ENCODE measurements around the gene GOLPH3L.
"Not testable (repeated sequence)": the region's sequence is repeated elsewhere in the genome, so short reads cannot be mapped to it uniquely, and the experiment has no call there.

GOLPH3L gene

DNA sequence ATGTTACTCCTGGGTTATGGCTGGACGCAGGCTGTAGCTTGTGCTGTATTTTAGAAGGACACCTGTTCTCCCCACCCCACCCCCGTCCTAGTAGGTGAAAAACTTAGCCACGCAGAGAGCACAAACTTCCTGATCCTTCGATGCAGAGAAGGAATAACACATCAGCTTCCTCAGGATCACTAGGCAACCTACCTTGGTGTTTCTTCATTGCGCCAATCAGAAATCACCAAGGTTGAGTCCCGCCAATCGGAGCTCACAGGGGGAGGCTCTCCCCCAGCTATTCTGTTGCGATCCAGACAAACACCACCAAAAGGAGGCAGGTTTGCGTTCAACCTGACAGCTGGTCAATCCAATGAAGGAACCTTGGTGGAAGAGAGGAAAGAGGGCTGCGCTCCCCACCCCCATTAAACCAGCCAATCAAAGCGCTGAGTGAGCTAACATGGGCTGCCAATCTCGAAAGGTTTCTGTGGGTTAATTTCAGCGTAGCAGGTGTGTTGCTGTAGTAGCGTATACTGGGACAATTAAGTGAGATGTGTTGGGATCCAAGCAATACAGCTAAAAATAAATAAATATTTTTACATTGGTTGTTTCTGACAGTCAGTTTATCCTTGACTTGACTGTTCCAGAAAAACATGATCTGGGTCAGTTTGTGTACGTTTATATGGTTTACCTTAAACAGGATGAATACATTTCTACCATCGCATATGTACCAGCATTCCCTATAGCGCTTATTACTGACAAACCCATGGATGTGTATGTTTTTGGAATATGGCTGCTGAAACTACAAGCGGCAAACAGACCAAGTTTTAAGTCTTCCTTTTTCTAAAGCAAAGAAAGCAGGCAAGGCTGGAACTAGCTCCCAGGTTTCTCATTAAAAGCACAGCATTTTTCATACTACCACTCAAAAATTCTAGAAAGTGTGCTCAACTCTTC lies at the start of gene GOLPH3L:
TSS of gene GOLPH3L (minus strand) at position 160 of the 933 bp plus-strand sequence. CDS start 2,316 bp downstream, outside the sequence.
- DNase-seq (ENCODE audit: low read depth in 2 of 2) = peak; percentile 95

DNA sequence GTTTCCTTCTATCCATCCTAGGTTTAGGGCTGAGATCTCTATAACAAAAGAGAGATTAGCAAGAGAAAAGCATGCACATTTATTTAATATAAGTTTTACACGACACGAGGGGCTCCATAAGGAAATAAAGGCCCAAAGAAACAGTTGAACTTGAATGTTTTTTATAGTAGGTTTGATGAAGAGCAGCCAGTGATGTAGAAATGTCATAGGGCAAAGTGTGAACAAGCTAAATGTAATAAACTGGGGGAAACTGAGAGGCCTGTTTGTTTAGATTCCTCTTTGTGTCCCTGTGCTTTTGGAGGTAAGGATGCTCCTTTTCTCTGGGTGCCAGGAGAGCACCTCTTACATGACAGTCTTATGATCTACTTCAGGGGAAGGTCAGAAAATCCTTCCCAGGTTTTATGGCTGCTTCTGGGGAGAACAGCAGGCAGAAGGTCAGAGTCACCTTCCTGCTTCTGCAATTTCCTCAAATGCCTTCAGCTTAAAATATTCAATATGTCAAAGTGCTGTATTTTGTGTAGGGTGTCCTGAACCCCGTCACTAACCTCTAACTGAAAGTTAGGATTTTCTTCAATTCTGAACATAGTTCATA lies 33.3 kb upstream of the GOLPH3L start:
- DNase-seq (ENCODE audit: low read depth in 2 of 2) = no peak

DNA sequence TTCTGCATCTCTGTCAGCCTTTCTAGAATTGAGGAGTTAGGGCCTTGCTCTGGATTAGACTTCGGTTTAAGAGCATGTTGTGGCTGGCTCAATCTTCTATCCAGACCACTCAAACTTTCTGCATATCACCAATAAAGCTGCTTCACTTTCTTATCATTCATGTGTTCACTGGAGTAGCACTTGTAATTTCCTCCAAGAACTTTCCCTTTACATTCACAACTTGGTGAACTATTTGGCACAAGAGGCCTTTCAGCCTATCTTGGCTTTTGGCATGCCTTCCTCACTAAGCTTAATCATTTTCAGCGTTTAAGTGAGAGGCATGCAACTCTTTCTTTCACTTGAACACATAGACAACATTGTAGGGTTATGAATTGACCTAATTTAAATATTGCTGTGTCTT lies 27.4 kb upstream of the GOLPH3L start:
- DNase-seq (ENCODE audit: low read depth in 2 of 2) = no peak

DNA sequence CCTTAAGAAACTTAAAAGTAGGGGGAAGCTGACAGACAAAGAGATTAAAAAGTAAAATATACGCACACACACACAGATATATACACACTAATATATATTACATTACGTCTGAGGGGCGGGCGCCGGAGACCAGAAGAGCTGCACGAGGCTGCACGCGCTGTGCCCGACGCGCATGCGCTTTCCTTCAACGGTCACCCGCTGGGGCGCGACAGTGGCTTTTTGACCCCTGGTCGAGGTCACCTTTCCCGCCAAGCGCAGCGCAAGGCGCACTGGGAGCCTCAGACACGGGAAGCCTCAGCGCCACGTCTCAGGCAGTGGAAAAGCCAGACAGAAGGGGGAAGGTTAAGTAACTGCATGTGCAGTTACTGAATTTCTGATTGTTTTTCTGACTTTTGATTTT lies 23.7 kb upstream of the GOLPH3L start, which contains the start of gene HORMAD1:
TSS of gene HORMAD1 (minus strand) at position 193 of the 400 bp plus-strand sequence. CDS start 1,390 bp downstream, outside the sequence.
- DNase-seq (ENCODE audit: low read depth in 2 of 2) = no peak

DNA sequence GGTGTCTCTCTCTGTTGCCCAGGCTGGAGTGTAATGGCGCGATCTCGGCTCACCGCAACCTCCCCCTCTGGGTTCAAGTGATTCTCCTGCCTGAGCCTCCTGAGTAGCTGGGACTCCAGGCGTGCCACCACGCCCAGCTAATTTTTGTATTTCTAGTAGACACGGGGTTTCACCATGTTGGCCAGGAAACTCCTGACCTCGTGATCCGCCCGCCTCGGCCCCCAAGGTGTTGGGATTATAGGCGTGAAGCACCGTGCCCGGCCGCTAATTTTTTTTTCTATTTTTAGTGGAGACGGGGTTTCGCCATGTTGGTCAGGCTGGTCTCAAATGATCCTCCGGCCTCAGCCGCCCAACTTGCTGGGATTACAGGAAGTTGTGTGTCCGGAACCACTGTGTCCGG lies 23.1 kb upstream of the GOLPH3L start:
- no peak for DNase-seq (ENCODE audit: low read depth in 2 of 2)

DNA sequence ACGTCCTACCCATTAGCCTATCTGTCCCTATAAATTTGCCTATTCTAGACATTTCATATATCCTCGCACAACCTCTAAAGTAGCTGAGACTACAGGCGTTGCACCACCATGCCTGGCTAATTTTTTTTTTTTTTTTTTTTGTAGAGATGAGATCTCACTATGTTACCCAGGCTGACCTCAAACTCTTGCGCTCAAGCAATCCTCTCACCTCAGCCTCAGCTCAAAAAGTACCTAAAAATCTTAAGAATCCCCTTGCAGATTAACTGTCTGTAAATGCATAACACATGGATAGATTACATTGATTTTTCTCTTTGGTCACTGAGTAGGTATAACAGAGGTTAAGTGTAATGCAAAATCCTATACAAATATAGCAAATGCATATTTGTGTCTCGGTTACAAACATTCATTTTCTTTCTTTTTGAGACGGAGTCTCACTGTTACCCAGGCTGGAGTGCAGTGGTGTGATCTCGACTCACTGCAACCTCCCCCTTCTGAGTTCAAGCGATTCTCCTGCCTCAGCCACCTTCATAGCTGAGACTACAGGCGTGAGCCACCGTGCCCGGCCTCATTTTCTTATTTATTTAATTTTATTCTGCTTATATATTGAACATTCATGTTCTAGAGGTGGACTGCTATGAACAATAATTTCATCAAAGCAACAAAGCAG lies 21.4 kb upstream of the GOLPH3L start:
- no peak for DNase-seq (ENCODE audit: low read depth in 2 of 2)

DNA sequence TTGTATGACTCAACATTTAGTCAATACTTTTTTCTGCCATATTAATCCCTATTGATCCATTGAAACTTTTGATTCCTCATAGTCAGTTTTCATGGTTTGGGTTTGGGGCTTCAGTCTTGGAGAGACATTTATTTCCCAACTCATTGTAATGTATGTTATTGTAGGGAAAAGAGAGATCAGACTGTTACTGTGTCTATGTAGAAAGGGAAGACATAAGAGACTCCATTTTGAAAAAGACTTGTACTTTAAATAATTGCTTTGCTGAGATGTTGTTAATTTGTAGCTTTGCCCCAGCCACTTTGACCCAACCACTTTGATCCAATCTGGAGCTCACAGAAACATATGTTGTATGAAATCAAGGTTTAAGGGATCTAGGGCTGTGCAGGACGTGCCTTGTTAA lies 12.1 kb upstream of the GOLPH3L start:
- not testable (repeated sequence) for DNase-seq (ENCODE audit: low read depth in 2 of 2)

DNA sequence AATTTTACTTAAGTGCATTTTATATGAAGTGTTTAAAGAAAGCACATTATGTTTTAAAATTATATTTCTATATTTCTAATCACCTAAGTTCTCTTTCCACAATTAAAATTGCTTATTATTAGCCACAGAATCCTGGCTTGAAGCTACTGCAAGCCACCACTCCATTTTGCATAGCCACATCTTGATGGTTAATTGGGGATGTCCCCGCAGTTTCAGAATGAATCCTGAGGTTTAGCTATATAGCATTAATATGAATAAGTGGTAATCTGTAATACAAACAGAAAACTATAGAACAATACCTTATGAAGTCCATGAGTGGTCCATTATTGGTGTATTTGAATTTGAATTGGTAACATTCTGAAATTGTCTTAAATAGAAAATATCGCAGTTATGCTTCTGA lies 11.6 kb upstream of the GOLPH3L start:
- DNase-seq (ENCODE audit: low read depth in 2 of 2) = no peak

DNA sequence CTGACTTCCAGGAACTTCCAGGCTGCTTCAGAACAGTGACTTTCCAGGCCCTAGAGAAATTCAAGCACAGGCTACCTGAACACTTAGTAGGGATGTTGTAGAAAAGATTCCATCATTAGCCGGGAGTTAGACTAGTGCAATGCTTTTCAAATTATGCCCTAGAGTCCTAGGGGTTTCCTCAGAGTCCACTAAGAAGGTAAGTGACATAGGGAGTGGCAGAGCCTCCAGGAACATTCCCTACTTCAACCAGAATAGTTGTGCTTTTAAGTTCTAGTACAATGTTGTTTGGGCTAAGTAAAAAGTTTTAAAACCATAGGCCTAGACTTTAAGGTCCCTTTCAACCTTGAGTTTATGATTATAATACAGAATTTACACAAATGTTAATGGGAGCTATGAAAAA lies 9.1 kb upstream of the GOLPH3L start:
- no peak for DNase-seq (ENCODE audit: low read depth in 2 of 2)

DNA sequence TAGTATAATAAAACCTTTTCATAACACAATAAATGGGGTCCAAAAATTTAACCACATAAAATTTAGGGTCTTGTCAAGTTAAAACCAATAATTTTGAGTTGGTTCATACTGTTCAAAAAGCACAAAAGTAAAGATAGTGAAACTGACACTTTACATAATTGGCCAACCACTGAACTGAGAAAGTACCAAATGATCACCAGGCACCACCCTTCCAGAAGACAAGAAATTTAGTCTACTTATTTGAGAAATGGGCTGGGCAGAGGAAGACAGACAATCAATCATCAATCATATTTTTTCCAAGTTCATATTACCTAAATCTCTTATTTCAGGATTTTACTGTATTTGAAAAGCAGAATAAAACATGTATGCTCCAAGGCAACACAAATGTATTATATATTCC lies 6.5 kb upstream of the GOLPH3L start:
- no peak for DNase-seq (ENCODE audit: low read depth in 2 of 2)

DNA sequence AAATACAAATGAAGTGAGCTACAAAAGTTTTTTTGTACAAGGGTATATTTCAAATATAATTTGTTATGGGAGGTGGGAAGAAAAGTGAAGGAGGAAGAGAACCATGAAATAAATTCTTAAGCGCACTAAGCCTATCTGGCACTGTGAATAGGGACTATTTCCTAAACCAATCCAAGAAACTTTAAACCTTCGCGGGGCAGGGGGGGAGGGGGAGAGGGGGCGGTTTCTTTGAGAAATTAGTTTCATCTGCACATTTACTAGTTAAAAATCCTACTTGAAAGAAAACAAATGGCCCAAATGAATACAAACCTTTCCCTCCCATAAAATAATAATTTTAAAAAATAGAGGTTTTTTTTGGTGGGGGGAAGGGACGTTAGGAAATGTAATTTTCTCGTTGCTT lies 364 bp downstream of the GOLPH3L start:
- no peak for DNase-seq (ENCODE audit: low read depth in 2 of 2)

DNA sequence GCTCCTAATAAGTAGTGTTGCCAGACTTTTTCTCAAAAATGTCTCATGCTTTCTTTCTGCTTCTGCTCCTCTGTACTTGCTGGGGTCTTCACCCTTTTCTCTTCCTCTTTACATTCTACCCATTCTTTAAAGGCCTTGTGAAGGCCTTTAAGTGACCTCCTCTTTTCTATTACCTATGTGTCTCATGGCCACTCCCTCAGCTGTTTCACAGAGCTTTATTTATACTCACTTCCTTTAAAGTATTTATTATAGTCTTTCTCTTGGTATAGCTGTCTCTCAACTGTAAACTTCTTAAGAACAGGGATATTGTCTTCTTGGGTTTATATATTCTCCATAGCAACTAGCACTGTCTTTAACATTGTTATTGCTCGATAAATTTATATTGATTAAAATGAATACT lies 792 bp downstream of the GOLPH3L start:
- DNase-seq (ENCODE audit: low read depth in 2 of 2) = no peak

DNA sequence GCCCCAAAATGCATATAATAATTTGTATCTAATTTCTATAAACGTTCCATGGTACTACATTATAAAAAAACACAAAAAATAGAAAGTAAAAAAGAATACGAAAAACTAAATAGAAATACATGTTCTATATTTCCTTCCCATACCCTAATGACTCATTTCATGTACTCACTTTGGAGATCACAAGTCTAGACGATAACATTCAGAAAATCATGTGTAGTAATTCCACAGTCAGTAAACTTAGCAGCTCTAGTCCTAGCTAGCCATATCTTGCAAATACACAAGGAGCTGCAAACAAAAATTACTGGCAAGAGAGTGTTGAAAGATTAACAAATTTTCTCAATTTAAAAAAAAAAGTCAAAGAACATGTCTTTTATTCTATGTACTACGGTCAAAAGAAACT lies 1.4 kb downstream of the GOLPH3L start:
- DNase-seq (ENCODE audit: low read depth in 2 of 2) = no peak

DNA sequence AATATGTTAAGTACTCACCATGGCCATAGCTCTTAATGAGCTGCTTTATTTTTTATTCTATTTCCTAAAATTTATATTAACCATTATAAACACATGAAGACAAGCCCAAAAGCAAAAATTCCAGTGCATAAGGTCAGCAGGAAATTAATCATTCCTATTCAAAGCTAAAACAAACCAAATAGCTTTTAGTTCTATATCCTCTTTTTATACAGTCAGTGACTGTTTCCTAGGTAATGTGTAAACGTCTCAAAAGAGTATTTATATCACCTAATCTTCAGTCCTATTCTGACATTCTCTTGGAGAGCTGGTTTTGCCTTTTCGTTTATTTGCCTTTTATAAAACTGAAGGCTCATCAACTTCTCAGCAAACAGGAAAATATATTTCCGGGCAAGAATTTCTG lies 4.2 kb downstream of the GOLPH3L start:
- no peak for DNase-seq (ENCODE audit: low read depth in 2 of 2)

DNA sequence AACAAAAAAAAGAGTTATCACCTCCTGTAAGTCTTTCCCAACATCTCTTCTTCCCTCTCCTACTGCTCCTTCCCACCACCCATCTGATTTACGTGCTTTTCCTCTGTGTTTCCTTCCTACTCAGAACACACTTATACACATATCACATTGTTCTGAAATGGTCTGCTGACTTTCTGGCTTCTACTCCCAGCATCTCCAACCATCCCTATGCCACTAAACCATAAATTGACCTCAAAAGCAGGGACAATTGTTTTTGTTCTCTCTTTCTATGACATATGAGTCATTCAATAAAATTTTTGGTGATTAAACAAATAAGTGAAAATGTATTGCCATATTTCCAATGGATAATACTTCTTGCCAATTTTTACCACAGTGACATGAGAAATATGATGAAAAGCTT lies 8.2 kb downstream of the GOLPH3L start:
- no peak for DNase-seq (ENCODE audit: low read depth in 2 of 2)

DNA sequence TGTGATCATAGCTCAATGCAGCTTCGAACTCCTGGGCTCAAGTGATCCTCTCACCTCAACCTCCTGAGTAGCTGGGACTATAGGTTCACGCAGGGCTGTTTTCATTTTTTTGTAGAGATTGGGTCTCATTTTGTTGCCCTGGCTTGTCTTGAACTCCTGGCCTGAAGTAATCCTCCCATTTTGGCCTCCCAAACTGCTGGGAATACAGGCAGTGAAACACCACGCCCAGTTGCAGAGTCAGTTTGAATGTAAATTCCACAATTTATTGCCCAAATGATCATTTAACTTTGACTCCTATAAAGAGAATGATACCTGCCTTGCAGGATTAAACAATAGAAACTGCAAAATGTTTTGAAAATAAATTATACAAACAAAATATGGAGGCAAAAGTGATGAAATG lies 10.7 kb downstream of the GOLPH3L start:
- DNase-seq (ENCODE audit: low read depth in 2 of 2) = no peak

DNA sequence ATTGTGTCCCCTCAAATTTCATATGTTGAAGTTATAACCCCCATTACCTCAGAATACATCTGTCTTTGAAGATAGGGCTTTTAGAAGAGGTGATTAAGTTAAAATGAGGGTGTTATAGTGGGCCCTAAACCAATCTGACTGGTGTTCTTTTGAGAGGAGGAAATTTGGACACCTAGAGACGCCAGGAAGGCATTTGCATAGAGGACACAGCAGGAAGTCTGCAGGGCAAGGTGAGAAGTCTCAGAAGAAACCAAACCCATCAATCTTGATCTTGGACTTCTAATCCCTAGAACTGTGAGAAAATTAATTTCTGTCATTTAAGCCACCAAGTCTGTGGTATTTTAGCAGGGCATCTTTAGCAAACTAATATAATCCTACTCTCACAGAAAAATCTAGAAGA lies 13.0 kb downstream of the GOLPH3L start:
- DNase-seq (ENCODE audit: low read depth in 2 of 2) = no peak

DNA sequence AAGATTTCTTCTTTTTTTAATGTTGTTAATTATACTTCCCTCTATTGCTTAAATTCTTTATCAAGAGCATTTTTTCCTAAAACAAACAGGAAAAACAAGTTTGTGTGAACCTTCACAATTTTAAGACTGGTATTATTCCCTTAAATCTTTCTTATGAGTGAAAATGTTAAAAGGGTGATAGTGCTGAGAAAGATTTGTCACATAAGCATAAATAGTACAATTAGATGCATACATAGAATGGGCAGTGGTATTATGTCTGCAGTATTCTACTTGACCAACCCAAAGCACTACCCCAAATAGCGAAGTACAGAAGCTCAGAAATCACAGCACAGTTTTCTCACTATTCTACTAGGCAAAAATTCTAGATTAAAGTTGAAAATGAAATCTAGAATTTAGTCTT lies 18.0 kb downstream of the GOLPH3L start:
- no peak for DNase-seq (ENCODE audit: low read depth in 2 of 2)

DNA sequence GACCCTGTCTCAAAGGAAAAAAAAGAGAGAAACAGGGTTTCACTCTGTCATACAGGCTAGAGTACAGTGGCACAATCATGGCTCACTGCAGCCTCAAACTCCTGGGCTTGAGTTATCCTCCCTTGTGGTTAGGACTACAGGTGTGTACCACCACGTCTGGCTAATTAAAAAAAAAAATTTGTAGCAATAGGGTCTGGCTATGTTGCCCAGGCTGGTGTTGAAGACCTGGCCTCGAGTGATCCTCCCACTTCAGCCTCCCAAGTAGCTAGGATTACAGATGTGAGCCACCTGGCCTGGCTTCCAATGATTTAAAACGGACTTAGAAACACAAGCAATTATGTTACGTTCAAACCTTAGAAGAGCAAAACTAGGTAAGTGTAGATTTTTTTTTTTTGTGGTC lies 22.1 kb downstream of the GOLPH3L start:
- DNase-seq (ENCODE audit: low read depth in 2 of 2) = no peak

DNA sequence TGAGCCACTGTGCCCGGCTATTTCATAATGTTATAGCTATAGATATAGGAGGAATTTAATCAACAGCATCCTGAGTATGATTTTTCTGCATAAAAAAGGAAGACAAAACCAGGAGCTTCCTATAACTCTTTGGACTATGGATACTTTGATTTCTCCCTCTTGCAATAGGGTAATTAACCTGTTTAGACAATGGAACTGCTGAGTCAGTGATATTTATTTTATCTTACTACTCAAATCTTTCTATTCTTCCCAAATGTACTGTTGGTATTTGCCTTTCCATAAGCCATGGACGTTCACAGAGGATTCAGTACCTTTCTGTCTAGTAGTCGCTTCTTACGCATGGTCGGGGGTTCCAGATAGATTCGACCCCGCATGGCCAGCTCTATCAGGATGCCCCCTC lies 33.6 kb downstream of the GOLPH3L start:
- DNase-seq (ENCODE audit: low read depth in 2 of 2) = no peak

DNA sequence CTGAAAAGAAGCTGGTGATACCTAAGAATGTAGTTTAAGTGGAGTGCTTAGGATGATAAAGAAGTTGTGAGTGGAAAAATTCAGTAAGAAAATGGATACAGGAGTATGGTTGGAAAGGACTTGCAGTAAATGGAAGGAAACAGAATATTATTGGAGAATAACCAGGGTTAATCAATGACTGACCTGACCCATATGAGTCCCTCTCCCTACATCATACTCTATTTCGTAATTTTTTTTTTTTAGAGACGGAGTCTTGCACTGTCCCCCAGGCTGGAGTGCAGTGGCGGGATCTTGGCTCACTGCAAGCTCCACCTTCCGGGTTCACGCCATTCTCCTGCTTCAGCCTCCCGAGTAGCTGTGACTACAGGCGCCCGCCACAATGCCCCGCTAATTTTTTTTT lies 34.1 kb downstream of the GOLPH3L start:
- no peak for DNase-seq (ENCODE audit: low read depth in 2 of 2)

DNA sequence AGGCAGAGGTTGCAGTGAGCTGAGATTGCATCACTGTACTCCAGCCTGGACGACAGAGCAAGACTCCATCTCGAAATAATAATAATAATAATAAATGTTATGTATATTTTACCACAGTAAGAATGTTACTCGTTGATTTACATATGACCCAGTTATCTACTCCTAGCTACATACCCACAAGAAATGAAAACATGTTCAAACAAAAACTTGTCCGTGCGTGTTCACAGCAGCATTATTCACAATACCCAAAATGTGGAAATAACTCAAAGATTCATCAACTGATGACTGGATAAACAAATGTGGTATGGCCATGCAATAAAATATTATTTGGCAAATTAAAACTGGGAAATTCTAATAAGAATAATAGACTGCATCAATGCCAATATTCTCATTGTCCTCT lies 35.8 kb downstream of the GOLPH3L start:
- DNase-seq (ENCODE audit: low read depth in 2 of 2) = no peak

DNA sequence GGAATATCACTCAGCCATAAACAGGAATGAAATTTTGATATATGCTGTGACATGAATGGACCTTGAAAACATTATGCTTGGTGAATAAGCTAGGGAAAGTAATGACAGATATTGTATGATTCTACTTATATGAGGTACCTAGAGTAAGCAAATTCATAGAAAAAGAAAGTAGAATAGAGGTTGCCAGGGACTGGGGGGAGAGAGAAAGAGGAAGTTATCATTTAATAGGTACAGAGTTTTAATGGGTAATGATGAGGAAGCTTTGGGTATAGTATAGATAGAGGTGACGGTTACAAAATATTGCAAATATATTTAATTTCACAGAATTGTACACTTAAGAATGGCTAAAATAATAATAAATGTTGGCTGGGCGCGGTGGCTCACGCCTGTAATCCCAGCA lies 36.4 kb downstream of the GOLPH3L start:
- no peak for DNase-seq (ENCODE audit: low read depth in 2 of 2)
